ENCODE measurements around the gene BMS1.

Gene BMS1

GRCh38 chr10:42879380-42880254 lies 97.0 kb downstream of the BMS1 start:
- CTCF ChIA-PET = no interaction called here
- POLR2A ChIA-PET = no interaction called here
- no peak for TF ChIP-seq CTCF (IDR thresholded peaks at IDR 0.05; ENCODE audit: insufficient read depth, low read length, missing control alignments)
- H3K4me3 ChIP-seq (ENCODE audit: low read depth, low read length) = no peak overlapping the region
- DNase-seq (ENCODE audit: low read depth, low spot score) = no peak

- no peak overlapping the region for H3K4me3 ChIP-seq (ENCODE audit: low read depth, low read length)
- no peak for TF ChIP-seq CTCF (IDR thresholded peaks at IDR 0.05; ENCODE audit: insufficient read depth, low read length, missing control alignments)
- CTCF ChIA-PET = no interaction called here
- DNase-seq (ENCODE audit: low read depth, low spot score) = no peak
- POLR2A ChIA-PET = no interaction called here
Measured at GRCh38 chr10:42880255-42880620, 97.6 kb downstream of the BMS1 start.

GRCh38 chr10:42882597-42882996 lies 100.0 kb downstream of the BMS1 start:
- CTCF ChIA-PET = no interaction called here
- no peak for TF ChIP-seq CTCF (IDR thresholded peaks at IDR 0.05; ENCODE audit: insufficient read depth, low read length, missing control alignments)
- no peak overlapping the region for H3K4me3 ChIP-seq (ENCODE audit: low read depth, low read length)
- no peak for DNase-seq (ENCODE audit: low read depth, low spot score)
- POLR2A ChIA-PET = no interaction called here

Measured in AG04449 (cell line).